Loucy (cell line): Measurements from ENCODE around the gene NPEPPS.

Experiments
- CTCF ChIP-seq: fragments of 200-600 bp; sonication (generic); conservative IDR thresholded peaks from 2 replicates; pipeline ENCODE4 v1.5.1; 2014; ENCODE audit warnings: mild to moderate bottlenecking, antibody characterized with exemption, low read length
- EZH2phosphoT487 ChIP-seq: fragments of 200-600 bp; IDR thresholded peaks from 2 replicates; pipeline ENCODE4 v1.6.1; 2018; ENCODE audit warnings: antibody characterized with exemption, mild to moderate bottlenecking, moderate library complexity, borderline replicate concordance

- TF ChIP-seq CTCF (no peak), EZH2phosphoT487 (no peak)
Measured at GRCh38 chr17:47638903-47639302, 108.0 kb downstream of the NPEPPS start.
